Chondrocyte (in vitro differentiated cells): ENCODE results near the gene SLC7A11. TPM values are rescaled to one million over a fixed set of nuclear protein-coding genes. Genes with fewer than 3 reads are reported as not detected.

Experiments
- DNase-seq: peaks from one replicate; pipeline ENCODE4 v3.0.0; 2021; ENCODE audit warnings: mixed read lengths, low spot score
- H3K27ac Mint-ChIP-seq: one replicate; pipeline ENCODE4 v1.8.0; 2021; ENCODE audit warnings: mild to moderate bottlenecking, moderate library complexity, mixed read lengths; ENCODE audit not compliant: unreplicated experiment
- H3K27me3 Mint-ChIP-seq: 2 replicates; pipeline ENCODE4 v1.8.0; 2021; ENCODE audit warnings: low read depth, mixed read lengths
- H3K36me3 Mint-ChIP-seq: 2 replicates; pipeline ENCODE4 v1.8.0; 2021; ENCODE audit warnings: low read depth, mixed read lengths
- H3K4me1 Mint-ChIP-seq: 2 replicates; pipeline ENCODE4 v1.8.0; 2021; ENCODE audit warnings: low read depth, mild to moderate bottlenecking, mixed read lengths
- H3K4me3 Mint-ChIP-seq: one replicate; pipeline ENCODE4 v1.8.0; 2021; ENCODE audit warnings: mild to moderate bottlenecking, moderate library complexity, mixed read lengths; ENCODE audit not compliant: unreplicated experiment
- H3K9me3 Mint-ChIP-seq: 2 replicates; pipeline ENCODE4 v1.8.0; 2021; ENCODE audit warnings: low read depth, mixed read lengths
- CTCF ChIP-seq: fragments of 200-600 bp; sonication (generic); IDR thresholded peaks from 2 replicates; pipeline ENCODE4 v1.5.0; 2021; ENCODE audit warnings: antibody characterized with exemption, mild to moderate bottlenecking, moderate library complexity
- total RNA-seq: library from RNA; stranded (reverse); gene quantifications from 3 replicates; pipeline ENCODE4 v1.2.1, GENCODE V29; 2021

SLC7A11 gene
- total RNA-seq, 1 donor from 2014 or later, result 31.5 TPM

- H3K4me3 Mint-ChIP-seq, result no peak overlapping the region
- no peaks in the 10 kb centered on the region for H3K9me3 Mint-ChIP-seq
- H3K27ac Mint-ChIP-seq, result no peak overlapping the region
- peaks cover 8% of the 10 kb centered on the region for H3K36me3 Mint-ChIP-seq
- H3K4me1 Mint-ChIP-seq, result peaks cover 15% of the 10 kb centered on the region
- no peaks in the 10 kb centered on the region for H3K27me3 Mint-ChIP-seq
- TF ChIP-seq CTCF, result no peak
- no peak for DNase-seq
These were observed 48.2 kb downstream of the SLC7A11 start for GRCh38 chr4:138193963-138194362.

- peaks cover 15% of the 10 kb centered on the region for H3K4me1 Mint-ChIP-seq
- H3K27ac Mint-ChIP-seq, result no peak overlapping the region
These were observed 50.0 kb downstream of the SLC7A11 start for GRCh38 chr4:138192113-138192512.

GRCh38 chr4:138190452-138190858 lies 51.7 kb downstream of the SLC7A11 start:
- H3K36me3 Mint-ChIP-seq, result peaks cover 6% of the 10 kb centered on the region
- no peaks in the 10 kb centered on the region for H3K27me3 Mint-ChIP-seq
- no peak overlapping the region for H3K4me3 Mint-ChIP-seq
- H3K9me3 Mint-ChIP-seq, result no peaks in the 10 kb centered on the region
- peak overlapping the region; percentile 53 for H3K27ac Mint-ChIP-seq
- H3K4me1 Mint-ChIP-seq, result peaks cover 16% of the 10 kb centered on the region
- no peak for DNase-seq
- no peak for TF ChIP-seq CTCF

More at GRCh38 chr4:138192113-138192512, 50.0 kb downstream of the SLC7A11 start:
- no peak for DNase-seq
- peaks cover 6% of the 10 kb centered on the region for H3K36me3 Mint-ChIP-seq
- no peaks in the 10 kb centered on the region for H3K27me3 Mint-ChIP-seq
- H3K4me3 Mint-ChIP-seq, result no peak overlapping the region
- H3K9me3 Mint-ChIP-seq, result no peaks in the 10 kb centered on the region
- no peak for TF ChIP-seq CTCF

- no peak overlapping the region for H3K27ac Mint-ChIP-seq
- peaks cover 16% of the 10 kb centered on the region for H3K4me1 Mint-ChIP-seq
- no peak overlapping the region for H3K4me3 Mint-ChIP-seq
- H3K27me3 Mint-ChIP-seq, result no peaks in the 10 kb centered on the region
- TF ChIP-seq CTCF, result no peak
- peaks cover 6% of the 10 kb centered on the region for H3K36me3 Mint-ChIP-seq
- no peaks in the 10 kb centered on the region for H3K9me3 Mint-ChIP-seq
- DNase-seq, result no peak
These were observed 52.9 kb downstream of the SLC7A11 start for GRCh38 chr4:138189206-138189605.

GRCh38 chr4:138188406-138189084 lies 53.6 kb downstream of the SLC7A11 start:
- no peaks in the 10 kb centered on the region for H3K9me3 Mint-ChIP-seq
- TF ChIP-seq CTCF, result no peak
- DNase-seq, result no peak
- H3K27ac Mint-ChIP-seq, result no peak overlapping the region
- H3K4me3 Mint-ChIP-seq, result no peak overlapping the region
- H3K27me3 Mint-ChIP-seq, result no peaks in the 10 kb centered on the region
- peaks cover 16% of the 10 kb centered on the region for H3K4me1 Mint-ChIP-seq
- peaks cover 4% of the 10 kb centered on the region for H3K36me3 Mint-ChIP-seq
